ENCODE data around the gene SRPK3. TPM values are rescaled to one million over a fixed set of nuclear protein-coding genes. Genes with fewer than 3 reads are reported as not detected.
"Not testable (repeated sequence)": the region's sequence is repeated elsewhere in the genome, so short reads cannot be mapped to it uniquely, and the experiment has no call there.

Gene SRPK3
- polyA plus RNA-seq, 4 donors, result 0.15 to 1.1 (median 0.27) TPM; not detected in 1

DNA sequence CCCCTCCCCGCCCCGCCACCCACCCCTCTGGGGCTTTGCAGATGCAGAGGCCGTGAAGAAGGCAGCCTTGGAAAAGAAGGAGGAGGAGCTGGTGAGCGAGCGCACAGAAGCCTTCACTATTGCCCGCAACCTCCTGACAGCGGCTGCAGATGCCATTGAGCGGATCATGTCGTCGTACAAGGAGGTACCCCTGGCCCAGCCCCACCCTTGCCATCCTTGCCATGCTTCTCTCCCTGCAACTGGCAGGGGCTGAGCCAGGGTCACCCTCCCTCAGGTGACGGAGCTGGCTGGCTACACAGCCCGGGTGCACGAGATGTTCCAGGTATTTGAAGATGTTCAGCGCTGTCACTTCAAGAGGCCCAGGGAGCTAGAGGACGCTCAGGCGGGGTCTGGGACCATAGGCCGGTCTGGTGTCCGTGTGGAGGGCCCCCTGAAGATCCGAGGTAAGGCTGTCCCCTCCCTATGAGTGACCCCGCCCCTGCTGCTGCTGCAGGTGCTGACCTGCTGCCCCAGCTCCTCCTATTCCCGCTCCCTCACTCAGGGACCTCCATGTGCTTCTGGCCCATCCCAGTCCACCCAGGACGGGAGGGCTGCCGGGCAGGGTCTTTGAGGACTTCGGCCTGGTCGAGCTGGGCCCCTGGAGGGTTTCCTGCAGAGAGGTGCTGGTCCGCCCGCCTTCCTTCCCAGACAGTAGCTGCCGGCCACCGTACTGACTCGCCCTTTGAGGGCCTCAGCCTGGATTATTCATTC is 44.6 kb upstream of the SRPK3 start:
- Histone ChIP-seq H3K36me3 (ENCODE audit: control insufficient read depth in 3 of 3, insufficient read depth in 2 of 3, low read depth in 1 of 3, low read length in 3 of 3) (peaks cover 0 to 49% (median 0%) of the 10 kb centered on the region in 3 donors), H3K9me3 (ENCODE audit: control insufficient read depth in 2 of 2, insufficient read depth in 1 of 2, low read depth in 1 of 2, low read length in 1 of 2) (peaks cover 0 to 6% of the 10 kb centered on the region in 2 donors), H3K27me3 (ENCODE audit: control insufficient read depth in 3 of 3, insufficient read depth in 3 of 3, low read length in 3 of 3) (no peaks in the 10 kb centered on the region), H3K27ac (ENCODE audit: low read depth in 1 of 3, low read length in 2 of 3) (peak overlapping the region in 1 of 3 donors; percentile 38), H3K4me3 (ENCODE audit: low read depth in 1 of 3, low read length in 3 of 3) (no peak overlapping the region), H3K4me1 (ENCODE audit: control insufficient read depth in 3 of 3, insufficient read depth in 2 of 3, low read depth in 1 of 3, low read length in 2 of 3) (peaks cover 0 to 12% (median 3%) of the 10 kb centered on the region in 3 donors)
- no peak for DNase-seq
- FAIRE-seq, result no peak
- WGBS, 3 donors, result 69 to 79% (median 77%) methylated on average over 25 to 30 of the region's 30 CpGs

DNA sequence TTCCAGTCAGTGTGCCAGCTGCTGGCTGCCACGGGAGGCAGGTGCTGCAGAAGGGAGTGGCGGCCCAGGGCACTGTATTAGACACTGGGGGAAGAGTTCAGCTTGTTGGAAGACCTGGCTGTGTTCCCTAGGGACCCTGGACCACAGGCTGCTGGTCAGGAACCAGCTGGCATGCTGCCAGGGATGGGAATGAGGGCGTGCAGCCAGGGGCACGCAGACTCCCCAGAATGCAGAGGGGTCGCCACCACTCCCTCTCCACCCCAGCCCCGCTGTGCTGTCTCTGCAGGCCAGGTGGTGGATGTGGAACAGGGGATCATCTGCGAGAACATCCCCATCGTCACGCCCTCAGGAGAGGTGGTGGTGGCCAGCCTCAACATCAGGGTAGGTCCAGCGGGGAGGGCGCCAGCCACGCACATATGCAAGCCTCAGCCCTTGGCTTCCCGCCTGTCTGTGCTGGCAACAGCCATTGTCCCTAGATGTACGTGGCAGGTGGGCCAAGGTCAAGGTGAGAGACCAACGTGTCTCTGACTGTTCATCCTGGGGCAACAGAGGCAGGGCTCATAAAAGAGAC is 43.9 kb upstream of the SRPK3 start:
- Histone ChIP-seq H3K27ac (ENCODE audit: low read depth in 1 of 3, low read length in 2 of 3) (peak overlapping the region in 1 of 3 donors; percentile 38), H3K4me1 (ENCODE audit: control insufficient read depth in 3 of 3, insufficient read depth in 2 of 3, low read depth in 1 of 3, low read length in 2 of 3) (peaks cover 0 to 12% (median 3%) of the 10 kb centered on the region in 3 donors), H3K9me3 (ENCODE audit: control insufficient read depth in 2 of 2, insufficient read depth in 1 of 2, low read depth in 1 of 2, low read length in 1 of 2) (peaks cover 0 to 2% of the 10 kb centered on the region in 2 donors), H3K36me3 (ENCODE audit: control insufficient read depth in 3 of 3, insufficient read depth in 2 of 3, low read depth in 1 of 3, low read length in 3 of 3) (peaks cover 0 to 52% (median 0%) of the 10 kb centered on the region in 3 donors), H3K4me3 (ENCODE audit: low read depth in 1 of 3, low read length in 3 of 3) (no peak overlapping the region), H3K27me3 (ENCODE audit: control insufficient read depth in 3 of 3, insufficient read depth in 3 of 3, low read length in 3 of 3) (no peaks in the 10 kb centered on the region)
- FAIRE-seq (no peak), DNase-seq (peak in 1 of 2 donors; percentile 59)
- WGBS, 3 donors, result 31 to 62% (median 53%) methylated on average over 11 to 15 of the region's 15 CpGs

DNA sequence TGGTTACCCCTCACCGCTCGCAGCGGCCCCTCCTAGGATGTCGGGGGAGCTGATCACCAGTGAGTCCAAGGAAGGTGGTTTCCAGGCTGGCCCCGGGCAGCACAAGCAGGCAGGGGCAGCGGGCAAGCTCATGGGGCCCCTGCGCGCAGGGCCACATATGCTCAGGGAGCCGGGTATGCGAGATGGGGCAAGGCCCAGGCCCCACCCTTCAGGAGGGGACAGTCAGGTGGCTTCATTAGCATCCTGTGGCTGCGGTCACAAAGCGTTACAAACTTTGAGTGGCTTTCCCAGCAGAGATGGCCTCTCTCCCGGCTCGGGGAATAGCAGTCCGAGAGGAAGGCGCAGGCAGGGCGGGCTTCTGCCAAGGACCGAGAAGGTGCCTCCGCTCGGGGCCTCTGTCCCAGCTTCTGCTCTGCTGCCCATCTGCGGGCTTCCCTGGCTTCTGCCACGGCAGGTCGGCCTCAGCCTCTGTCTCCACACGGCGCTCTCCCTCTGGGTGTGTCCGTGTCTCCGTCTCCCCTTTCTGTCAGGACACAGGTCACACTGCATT is 42.7 kb upstream of the SRPK3 start:
- H3K4me3 ChIP-seq (ENCODE audit: low read depth in 1 of 3, low read length in 3 of 3), result no peak overlapping the region
- no peaks in the 10 kb centered on the region for H3K27me3 ChIP-seq (ENCODE audit: control insufficient read depth in 3 of 3, insufficient read depth in 3 of 3, low read length in 3 of 3)
- H3K27ac ChIP-seq (ENCODE audit: low read depth in 1 of 3, low read length in 2 of 3), result no peak overlapping the region
- peaks cover 0 to 12% (median 3%) of the 10 kb centered on the region in 3 donors for H3K4me1 ChIP-seq (ENCODE audit: control insufficient read depth in 3 of 3, insufficient read depth in 2 of 3, low read depth in 1 of 3, low read length in 2 of 3)
- DNase-seq (no peak), FAIRE-seq (no peak)
- peaks cover 0 to 45% (median 0%) of the 10 kb centered on the region in 3 donors for H3K36me3 ChIP-seq (ENCODE audit: control insufficient read depth in 3 of 3, insufficient read depth in 2 of 3, low read depth in 1 of 3, low read length in 3 of 3)
- WGBS, 3 donors, result 93 to 94% (median 93%) methylated on average over 3 to 27 of the region's 27 CpGs
- H3K9me3 ChIP-seq (ENCODE audit: control insufficient read depth in 2 of 2, insufficient read depth in 1 of 2, low read depth in 1 of 2, low read length in 1 of 2), result no peaks in the 10 kb centered on the region

DNA sequence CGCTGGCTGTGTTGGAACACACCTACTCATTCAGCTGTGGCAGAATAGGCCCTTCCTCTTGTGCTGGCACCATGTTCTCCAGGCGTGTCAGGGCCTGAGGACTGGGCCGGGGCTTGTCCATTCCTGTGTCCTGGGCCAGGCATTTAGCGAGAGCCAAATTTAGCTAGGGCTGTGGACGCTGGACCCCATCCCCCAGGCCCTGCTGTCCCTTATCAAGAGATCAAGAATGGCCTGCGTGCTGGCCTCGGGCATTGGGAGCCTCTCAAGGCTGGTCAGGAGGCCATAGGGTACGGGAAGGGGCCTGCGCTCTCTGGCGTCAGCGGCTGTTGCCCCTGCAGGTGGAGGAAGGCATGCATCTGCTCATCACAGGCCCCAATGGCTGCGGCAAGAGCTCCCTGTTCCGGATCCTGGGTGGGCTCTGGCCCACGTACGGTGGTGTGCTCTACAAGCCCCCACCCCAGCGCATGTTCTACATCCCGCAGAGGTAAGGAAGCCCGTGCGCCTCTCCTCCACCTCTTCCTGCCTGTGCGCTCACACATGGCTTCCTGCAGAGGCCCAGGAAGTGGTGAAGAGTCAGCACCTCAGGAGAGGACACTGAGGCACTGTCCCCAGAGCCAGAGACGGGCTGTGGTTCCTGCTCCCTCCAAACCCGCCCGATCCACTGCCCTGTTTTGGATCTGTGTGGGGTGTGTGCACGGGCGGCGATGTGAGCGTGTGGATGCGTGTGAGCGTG is 40.9 kb upstream of the SRPK3 start:
- DNase-seq (peak in 1 of 2 donors; percentile 32), FAIRE-seq (no peak)
- no peaks in the 10 kb centered on the region for H3K27me3 ChIP-seq (ENCODE audit: control insufficient read depth in 3 of 3, insufficient read depth in 3 of 3, low read length in 3 of 3)
- H3K27ac ChIP-seq (ENCODE audit: low read depth in 1 of 3, low read length in 2 of 3), result peak overlapping the region in 1 of 3 donors; percentile 52
- H3K4me3 ChIP-seq (ENCODE audit: low read depth in 1 of 3, low read length in 3 of 3), result no peak overlapping the region
- H3K4me1 ChIP-seq (ENCODE audit: control insufficient read depth in 3 of 3, insufficient read depth in 2 of 3, low read depth in 1 of 3, low read length in 2 of 3), result peaks cover 0 to 12% (median 3%) of the 10 kb centered on the region in 3 donors
- WGBS, 3 donors, result 78 to 87% (median 78%) methylated on average over 26 to 29 of the region's 29 CpGs
- peaks cover 0 to 40% (median 0%) of the 10 kb centered on the region in 3 donors for H3K36me3 ChIP-seq (ENCODE audit: control insufficient read depth in 3 of 3, insufficient read depth in 2 of 3, low read depth in 1 of 3, low read length in 3 of 3)
- H3K9me3 ChIP-seq (ENCODE audit: control insufficient read depth in 2 of 2, insufficient read depth in 1 of 2, low read depth in 1 of 2, low read length in 1 of 2), result no peaks in the 10 kb centered on the region

DNA sequence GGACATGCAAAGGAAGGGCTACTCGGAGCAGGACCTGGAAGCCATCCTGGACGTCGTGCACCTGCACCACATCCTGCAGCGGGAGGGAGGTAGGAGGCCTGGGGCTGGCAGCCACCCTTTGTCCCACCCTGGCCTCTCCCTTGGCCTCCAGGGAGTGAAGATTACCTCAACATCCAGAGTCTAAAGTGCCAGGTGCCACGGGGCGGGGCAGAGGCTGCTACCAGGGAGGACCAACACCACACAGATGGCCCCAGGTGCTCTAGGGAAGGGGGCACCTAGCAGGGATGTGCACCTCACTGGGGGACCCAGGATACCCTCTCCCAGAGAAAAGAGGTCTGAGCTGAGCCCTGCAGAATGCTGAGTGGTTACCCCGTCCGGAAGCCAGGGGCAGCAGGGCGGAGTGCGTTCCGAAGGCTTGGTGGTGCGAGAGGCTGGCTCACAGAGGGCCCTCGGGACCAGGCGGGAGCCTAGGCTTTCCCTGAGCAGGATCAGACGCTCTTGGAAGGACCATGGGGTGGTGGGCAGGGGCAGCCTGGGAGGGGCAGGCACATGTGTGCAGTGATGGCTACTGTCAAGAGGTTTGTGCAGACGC is 40.1 kb upstream of the SRPK3 start:
- Histone ChIP-seq H3K27me3 (ENCODE audit: control insufficient read depth in 3 of 3, insufficient read depth in 3 of 3, low read length in 3 of 3) (no peaks in the 10 kb centered on the region), H3K4me1 (ENCODE audit: control insufficient read depth in 3 of 3, insufficient read depth in 2 of 3, low read depth in 1 of 3, low read length in 2 of 3) (peaks cover 0 to 12% (median 3%) of the 10 kb centered on the region in 3 donors), H3K4me3 (ENCODE audit: low read depth in 1 of 3, low read length in 3 of 3) (no peak overlapping the region), H3K36me3 (ENCODE audit: control insufficient read depth in 3 of 3, insufficient read depth in 2 of 3, low read depth in 1 of 3, low read length in 3 of 3) (peaks cover 0 to 40% (median 0%) of the 10 kb centered on the region in 3 donors), H3K9me3 (ENCODE audit: control insufficient read depth in 2 of 2, insufficient read depth in 1 of 2, low read depth in 1 of 2, low read length in 1 of 2) (no peaks in the 10 kb centered on the region), H3K27ac (ENCODE audit: low read depth in 1 of 3, low read length in 2 of 3) (peak overlapping the region; percentile 4 to 30 (median 28))
- 42 to 67% (median 64%) methylated on average over 8 to 16 of the region's 16 CpGs for WGBS, 3 donors
- no peak for FAIRE-seq
- DNase-seq, result peak; percentile 64 to 82

DNA sequence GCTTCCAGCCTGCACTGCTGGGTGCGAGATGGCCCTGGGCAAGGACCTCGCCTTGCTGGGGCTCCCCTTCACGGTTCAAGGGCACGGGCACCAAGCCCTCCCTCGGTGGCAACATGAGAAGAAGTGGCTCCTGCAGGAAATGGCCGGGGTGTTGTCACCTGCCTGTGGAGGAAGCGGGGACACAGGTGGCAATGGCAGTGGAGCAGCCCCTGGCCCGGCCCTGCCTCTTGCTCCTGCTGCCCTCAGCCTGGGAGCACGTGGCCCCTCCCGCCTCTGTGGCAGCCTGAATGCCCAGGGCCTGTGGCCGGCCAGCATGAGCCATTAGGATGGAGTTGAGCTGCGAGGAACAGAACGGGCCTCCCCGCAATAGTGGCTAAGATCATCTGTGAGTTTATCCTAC is 39.4 kb upstream of the SRPK3 start:
- DNase-seq, result no peak
- peaks cover 0 to 35% (median 0%) of the 10 kb centered on the region in 3 donors for H3K36me3 ChIP-seq (ENCODE audit: control insufficient read depth in 3 of 3, insufficient read depth in 2 of 3, low read depth in 1 of 3, low read length in 3 of 3)
- no peak overlapping the region for H3K27ac ChIP-seq (ENCODE audit: low read depth in 1 of 3, low read length in 2 of 3)
- no peak for FAIRE-seq
- 71 to 82% (median 73%) methylated on average over 10 to 14 of the region's 14 CpGs for WGBS, 3 donors
- no peaks in the 10 kb centered on the region for H3K27me3 ChIP-seq (ENCODE audit: control insufficient read depth in 3 of 3, insufficient read depth in 3 of 3, low read length in 3 of 3)
- H3K9me3 ChIP-seq (ENCODE audit: control insufficient read depth in 2 of 2, insufficient read depth in 1 of 2, low read depth in 1 of 2, low read length in 1 of 2), result no peaks in the 10 kb centered on the region
- H3K4me1 ChIP-seq (ENCODE audit: control insufficient read depth in 3 of 3, insufficient read depth in 2 of 3, low read depth in 1 of 3, low read length in 2 of 3), result peaks cover 0 to 12% (median 3%) of the 10 kb centered on the region in 3 donors
- no peak overlapping the region for H3K4me3 ChIP-seq (ENCODE audit: low read depth in 1 of 3, low read length in 3 of 3)

DNA sequence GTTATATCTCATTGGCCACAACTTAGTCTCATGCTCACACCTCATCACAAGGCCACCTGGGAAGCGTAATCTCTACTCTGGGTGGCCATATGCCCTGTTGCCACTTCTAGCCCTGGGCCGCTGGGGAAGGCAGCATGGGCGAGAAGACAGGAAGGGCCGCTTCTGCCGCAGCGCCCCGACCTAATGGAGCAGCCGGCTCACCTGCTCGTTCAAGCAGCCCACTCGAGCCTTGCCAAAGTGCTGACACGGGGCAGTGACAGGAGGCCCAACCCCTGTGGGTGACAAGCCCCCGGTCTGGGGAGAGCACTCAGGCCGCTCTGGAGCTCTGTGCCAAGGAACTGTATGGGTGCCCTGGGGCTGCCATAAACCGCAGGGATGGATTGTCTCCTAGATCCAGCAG is 38.7 kb upstream of the SRPK3 start:
- DNase-seq; H3K9me3 ChIP-seq (ENCODE audit: control insufficient read depth in 2 of 2, insufficient read depth in 1 of 2, low read depth in 1 of 2, low read length in 1 of 2); H3K4me3 ChIP-seq (ENCODE audit: low read depth in 1 of 3, low read length in 3 of 3); H3K27ac ChIP-seq (ENCODE audit: low read depth in 1 of 3, low read length in 2 of 3); FAIRE-seq; H3K27me3 ChIP-seq (ENCODE audit: control insufficient read depth in 3 of 3, insufficient read depth in 3 of 3, low read length in 3 of 3): not testable (repeated sequence)
- Histone ChIP-seq H3K4me1 (ENCODE audit: control insufficient read depth in 3 of 3, insufficient read depth in 2 of 3, low read depth in 1 of 3, low read length in 2 of 3) (peaks cover 0 to 12% (median 3%) of the 10 kb centered on the region in 3 donors), H3K36me3 (ENCODE audit: control insufficient read depth in 3 of 3, insufficient read depth in 2 of 3, low read depth in 1 of 3, low read length in 3 of 3) (peaks cover 0 to 29% (median 0%) of the 10 kb centered on the region in 3 donors)
- 96 to 98% (median 96%) methylated on average over 8 to 14 of the region's 14 CpGs for WGBS, 3 donors

Measured in small intestine (tissue), 7 donors.